H1 (cell line): ENCODE data around the gene CLEC2B. TPM values are rescaled to one million over a fixed set of nuclear protein-coding genes. Genes with fewer than 3 reads are reported as not detected.

Source experiments
- CTCF ChIA-PET: fragments of 300-600 bp; sonication (Branson Sonifier 250); formaldehyde crosslinking; loops from one replicate; lab custom pipeline; 2021; ENCODE audit not compliant: partially characterized antibody; lab: Charles Lee
- POLR2A ChIA-PET: fragments of 300-600 bp; sonication (Branson Sonifier 250); formaldehyde crosslinking; loops from one replicate; lab custom pipeline; 2021; ENCODE audit warnings: inconsistent platforms; ENCODE audit not compliant: partially characterized antibody; lab: Charles Lee
- DNase-seq, 2 experiments: peaks; one replicate each; pipeline versions ENCODE4 v3.0.0 to v3.0.0-alpha.2; 2010 to 2022; ENCODE audit warnings: low spot score in 2 of 2, low read depth in 1 of 2, mixed read lengths in 1 of 2
- FAIRE-seq: peaks from 2 replicates; lab custom pipeline; 2011; peaks lifted over from hg19 to GRCh38; lab: Jason Lieb, UNC
- H2AFZ ChIP-seq: 2 replicates; pipeline ENCODE4 v1.8.1; 2012; ENCODE audit warnings: low read length, inconsistent platforms
- H2AK5ac ChIP-seq: 2 replicates; pipeline ENCODE4 v1.6.1; 2013; ENCODE audit warnings: low read depth, low read length
- H2BK120ac ChIP-seq: replicated peaks from 2 replicates; pipeline ENCODE3; 2013; ENCODE audit warnings: low read depth, low read length, inconsistent platforms
- H2BK12ac ChIP-seq: 2 replicates; pipeline ENCODE4 v1.6.1; 2013; ENCODE audit warnings: low read depth, low read length
- H2BK15ac ChIP-seq: 2 replicates; pipeline ENCODE4 v1.6.1; 2013; ENCODE audit warnings: low read length
- H2BK20ac ChIP-seq: 2 replicates; pipeline ENCODE4 v1.6.1; 2013; ENCODE audit warnings: low read length
- H2BK5ac ChIP-seq: 2 replicates; pipeline ENCODE4 v1.6.1; 2013; ENCODE audit warnings: low read depth, low read length
- H3K14ac ChIP-seq: 2 replicates; pipeline ENCODE4 v1.6.1; 2013; ENCODE audit warnings: inconsistent platforms; ENCODE audit not compliant: insufficient read length
- H3K18ac ChIP-seq: 2 replicates; pipeline ENCODE4 v1.6.1; 2013; ENCODE audit warnings: low read length; ENCODE audit errors: extremely low read depth
- H3K23ac ChIP-seq: 2 replicates; pipeline ENCODE4 v1.6.1; 2013; ENCODE audit warnings: inconsistent platforms; ENCODE audit not compliant: insufficient read length
- H3K23me2 ChIP-seq: 2 replicates; pipeline ENCODE4 v1.6.1; 2013; ENCODE audit warnings: low read depth, low read length
- H3K27ac ChIP-seq: 2 replicates; pipeline ENCODE4 v1.6.1; 2011; ENCODE audit warnings: low read depth, low read length, inconsistent platforms
- H3K27me3 ChIP-seq, 4 experiments: replicated peaks in 1 of 4; 1 replicate in 1 of 4; 2 replicates in 3 of 4; pipeline versions ENCODE4 v1.6.1 to v1.8.1; 2011 to 2013; ENCODE audit warnings: low read length in 3 of 4, mild to moderate bottlenecking in 3 of 4, inconsistent platforms in 2 of 4, mixed read lengths in 2 of 4, moderate library complexity in 1 of 4; ENCODE audit not compliant: control insufficient read depth in 3 of 4, insufficient read depth in 3 of 4; ENCODE audit errors: extremely low read depth in 1 of 4
- H3K36me3 ChIP-seq, 4 experiments: 2 replicates each; pipeline versions ENCODE4 v1.6.1 to v1.8.1; 2011 to 2013; ENCODE audit warnings: mild to moderate bottlenecking in 4 of 4, low read length in 3 of 4, moderate library complexity in 2 of 4, control low read depth in 1 of 4, inconsistent platforms in 1 of 4; ENCODE audit not compliant: insufficient read depth in 4 of 4, control insufficient read depth in 2 of 4
- H3K4ac ChIP-seq: replicated peaks from 2 replicates; pipeline ENCODE3; 2013; ENCODE audit warnings: low read length, low read depth, mixed read lengths, inconsistent platforms; ENCODE audit not compliant: insufficient read length
- H3K4me1 ChIP-seq, 4 experiments: replicated peaks in 1 of 4; 1 replicate in 1 of 4; 2 replicates in 3 of 4; pipeline versions ENCODE4 v1.6.1 to v1.8.1; 2011 to 2013; ENCODE audit warnings: low read length in 3 of 4, inconsistent platforms in 2 of 4, mixed read lengths in 1 of 4; ENCODE audit not compliant: insufficient read depth in 4 of 4, control insufficient read depth in 3 of 4
- H3K4me2 ChIP-seq, 2 experiments: 2 replicates each; pipeline versions ENCODE4 v1.6.1 to v1.8.1; 2011 to 2013; ENCODE audit warnings: low read depth in 2 of 2, low read length in 2 of 2, control low read depth in 1 of 2, inconsistent platforms in 1 of 2, mild to moderate bottlenecking in 1 of 2; ENCODE audit not compliant: insufficient read depth in 1 of 2
- H3K4me3 ChIP-seq, 4 experiments: fragments of 200-600, 300-600 bp in 1 of 4; sonication (generic), shearing (Covaris generic), sonication (Bioruptor Twin) in 1 of 4; 2 replicates each; pipeline versions ENCODE4 v1.5.1 to v1.8.1; 2011 to 2016; ENCODE audit warnings: low read length in 4 of 4, low read depth in 3 of 4, control low read depth in 2 of 4, inconsistent platforms in 2 of 4, mild to moderate bottlenecking in 2 of 4, mixed read lengths in 1 of 4, moderate library complexity in 1 of 4; ENCODE audit not compliant: insufficient read depth in 2 of 4; ENCODE audit errors: extremely low read depth in 1 of 4
- H3K56ac ChIP-seq: replicated peaks from 2 replicates; pipeline ENCODE3; 2013; ENCODE audit warnings: low read depth, mild to moderate bottlenecking, mixed read lengths, low read length, inconsistent platforms; ENCODE audit not compliant: insufficient read length
- H3K79me1 ChIP-seq: 2 replicates; pipeline ENCODE4 v1.6.1; 2013; ENCODE audit warnings: low read depth, low read length, control low read depth
- H3K79me2 ChIP-seq, 2 experiments: 2 replicates each; pipeline versions ENCODE4 v1.6.1 to v1.8.1; 2012 to 2013; ENCODE audit warnings: low read length in 2 of 2, mild to moderate bottlenecking in 2 of 2, inconsistent platforms in 1 of 2; ENCODE audit not compliant: insufficient read depth in 2 of 2, control insufficient read depth in 1 of 2
- H3K9ac ChIP-seq, 4 experiments: replicated peaks in 1 of 4; 1 replicate in 1 of 4; 2 replicates in 3 of 4; pipeline versions ENCODE4 v1.6.1 to v1.8.1; 2011 to 2013; ENCODE audit warnings: low read depth in 3 of 4, low read length in 3 of 4, control low read depth in 2 of 4, mild to moderate bottlenecking in 2 of 4, moderate library complexity in 2 of 4, inconsistent platforms in 1 of 4; ENCODE audit errors: extremely low read depth in 1 of 4
- H3K9me3 ChIP-seq, 2 experiments: 2 replicates each; pipeline versions ENCODE4 v1.6.1 to v1.8.1; 2012 to 2013; ENCODE audit warnings: mild to moderate bottlenecking in 2 of 2, moderate library complexity in 2 of 2, control low read depth in 1 of 2, inconsistent platforms in 1 of 2, low read depth in 1 of 2, low read length in 1 of 2, mixed read lengths in 1 of 2; ENCODE audit not compliant: insufficient read depth in 2 of 2
- H4K20me1 ChIP-seq, 2 experiments: replicated peaks in 1 of 2; 2 replicates each; pipeline versions ENCODE3 to v1.8.1; 2011 to 2013; ENCODE audit warnings: inconsistent platforms in 2 of 2, low read length in 2 of 2, mild to moderate bottlenecking in 1 of 2; ENCODE audit not compliant: insufficient read depth in 2 of 2, control insufficient read depth in 1 of 2
- H4K5ac ChIP-seq: 2 replicates; pipeline ENCODE4 v1.6.1; 2013; ENCODE audit warnings: low read length, low read depth, mixed read lengths, inconsistent platforms; ENCODE audit not compliant: insufficient read length
- H4K8ac ChIP-seq: 2 replicates; pipeline ENCODE4 v1.8.0; 2013; ENCODE audit warnings: mild to moderate bottlenecking, moderate library complexity, low read length, inconsistent platforms; ENCODE audit not compliant: insufficient read depth; ENCODE audit errors: extremely low read depth
- H4K91ac ChIP-seq: replicated peaks from 2 replicates; pipeline ENCODE3; 2013; ENCODE audit warnings: low read length, mixed read lengths, inconsistent platforms; ENCODE audit not compliant: insufficient read length
- ATF2 ChIP-seq: IDR thresholded peaks from 2 replicates; pipeline ENCODE4 v1.6.1; 2012; ENCODE audit warnings: low read length, inconsistent platforms
- BRCA1 ChIP-seq: IDR thresholded peaks from 2 replicates; pipeline ENCODE4 v1.6.1; 2012; ENCODE audit warnings: low read depth, low read length, improper control_type of control experiment
- CEBPB ChIP-seq: IDR thresholded peaks from 2 replicates; pipeline ENCODE4 v1.6.1; 2012; ENCODE audit warnings: low read depth, low read length
- EZH2 ChIP-seq: fragments of 200-600 bp; sonication (generic); IDR thresholded peaks from 2 replicates; pipeline ENCODE4 v1.7.1; 2012; ENCODE audit warnings: low read depth, mild to moderate bottlenecking, moderate library complexity, low read length, inconsistent platforms; ENCODE audit not compliant: severe bottlenecking
- FOSL1 ChIP-seq: IDR thresholded peaks from 2 replicates; pipeline ENCODE4 v1.6.1; 2011; ENCODE audit warnings: mild to moderate bottlenecking, low read depth, low read length, moderate library complexity; ENCODE audit not compliant: insufficient read depth
- JUN ChIP-seq: IDR thresholded peaks from 2 replicates; pipeline ENCODE4 v1.6.1; 2011; ENCODE audit warnings: low read depth, mild to moderate bottlenecking, improper control_type of control experiment, low read length
- RBBP5 ChIP-seq: IDR thresholded peaks from 2 replicates; pipeline ENCODE4 v1.7.1; 2012; ENCODE audit warnings: low read depth, mild to moderate bottlenecking, inconsistent platforms, low read length, moderate library complexity, borderline replicate concordance
- RFX5 ChIP-seq: IDR thresholded peaks from 2 replicates; pipeline ENCODE4 v1.6.1; 2011; ENCODE audit warnings: low read depth, low read length, improper control_type of control experiment, borderline replicate concordance
- RNF2 ChIP-seq: fragments of 200-900, 300-1000 bp; sonication (generic); IDR thresholded peaks from 2 replicates; pipeline ENCODE4 v1.7.1; 2016; ENCODE audit warnings: borderline replicate concordance, low read depth, mild to moderate bottlenecking, antibody characterized with exemption, low read length; ENCODE audit not compliant: poor library complexity, severe bottlenecking; ENCODE audit errors: missing control alignments
- SAP30 ChIP-seq: fragments of 300-600 bp; sonication (generic); IDR thresholded peaks from 2 replicates; pipeline ENCODE4 v1.7.1; 2012; ENCODE audit warnings: low read length, moderate library complexity, mild to moderate bottlenecking, inconsistent platforms; ENCODE audit not compliant: insufficient read depth, insufficient replicate concordance
- SP2 ChIP-seq: IDR thresholded peaks from 2 replicates; pipeline ENCODE4 v1.6.1; 2012; ENCODE audit warnings: mild to moderate bottlenecking, low read length, inconsistent platforms
- SRF ChIP-seq: IDR thresholded peaks from 2 replicates; pipeline ENCODE4 v1.6.1; 2011; ENCODE audit warnings: mild to moderate bottlenecking, low read depth, low read length, moderate library complexity
- YY1 ChIP-seq: IDR thresholded peaks from 2 replicates; pipeline ENCODE4 v1.6.1; 2011; ENCODE audit warnings: low read depth, mild to moderate bottlenecking, low read length
- WGBS, 2 experiments: shearing (Covaris generic) in 1 of 2; methylation state at CpG; one replicate each; pipeline versions ENCODE4 v1.1.6 to v1.1.7; 2013 to 2015; ENCODE audit warnings: low lambda C conversion rate in 2 of 2, mixed read lengths in 2 of 2, inconsistent platforms in 1 of 2, low coverage in 1 of 2, missing lambda C conversion rate in 1 of 2; ENCODE audit not compliant: insufficient replicate concordance in 2 of 2, insufficient coverage in 1 of 2, insufficient read length in 1 of 2; ENCODE audit errors: extremely low coverage in 1 of 2, missing lambda C conversion rate in 1 of 2; 5-methylcytosine and 5-hydroxymethylcytosine counted together
- polyA plus RNA-seq, 7 experiments: library from polyadenylated mRNA; depleted of rRNA in 3 of 7; stranded (reverse) in 5 of 7; unstranded in 2 of 7; fragments of >200 nt in 5 of 7; fragments of 200-250 nt in 2 of 7; gene quantifications; 1 replicate in 5 of 7; 2 replicates in 1 of 7; 4 replicates in 1 of 7; pipeline versions ENCODE4 v1.2.1 to v1.2.3, GENCODE V29; 2011 to 2013; ENCODE audit warnings: missing spikeins in 2 of 7, mixed read lengths in 2 of 7
- total RNA-seq: library from RNA; stranded (reverse); fragmentation: NEBNext Ultra II Directional; extraction: Animal tissue kit (Norgen Biotek cat#: 25700); gene quantifications from 2 replicates; pipeline ENCODE4 v1.2.1, GENCODE V29; 2021

The CLEC2B gene
- total and polyA plus RNA-seq, 2 of the 8 experiments (the other 6 are each of a cell fraction or from before 2014, with no cell fraction given) = not detected

- no peaks in the 10 kb centered on the region for H3K27me3 ChIP-seq
- no peaks in the 10 kb centered on the region for H3K36me3 ChIP-seq
- no peaks in the 10 kb centered on the region for H3K9me3 ChIP-seq
- no peak overlapping the region for H2BK12ac ChIP-seq
- H4K20me1 ChIP-seq = no peaks in the 10 kb centered on the region
- ChIA-PET POLR2A (no interaction called here), CTCF (interaction anchor here (1.6 kb wide), 1 partner anchor 58 kb away, joined by 5 read pairs; no protein-coding TSS in a partner anchor)
- H3K18ac ChIP-seq = no peak overlapping the region
- H2BK20ac ChIP-seq = no peak overlapping the region
- no peak overlapping the region for H3K9ac ChIP-seq
- WGBS, 2 experiments = 77% methylated on average over 3 of the region's 3 CpGs; no CpG with 5 or more reads in 1 of the 2 experiments
- no peak overlapping the region for H4K5ac ChIP-seq
- DNase-seq (no peak), FAIRE-seq (no peak)
- no peak overlapping the region for H2AK5ac ChIP-seq
- H3K14ac ChIP-seq = no peak overlapping the region
- H3K79me2 ChIP-seq = no peaks in the 10 kb centered on the region
- no peak overlapping the region for H3K4me2 ChIP-seq
- H4K8ac ChIP-seq = no peak overlapping the region
- H3K4ac ChIP-seq = no peak overlapping the region
- peak overlapping the region; percentile 11; the same call in 1 of the 2 replicates for H2AFZ ChIP-seq
- no peak overlapping the region for H3K56ac ChIP-seq
- no peak overlapping the region for H3K27ac ChIP-seq
- no peak overlapping the region for H2BK5ac ChIP-seq
- H3K23me2 ChIP-seq = no peaks in the 10 kb centered on the region
- no peak overlapping the region for H2BK120ac ChIP-seq
- H4K91ac ChIP-seq = no peak overlapping the region
- no peaks in the 10 kb centered on the region for H3K79me1 ChIP-seq
- no peak overlapping the region for H3K4me3 ChIP-seq
- no peak overlapping the region for H3K23ac ChIP-seq
- no peak overlapping the region for H2BK15ac ChIP-seq
- no peaks in the 10 kb centered on the region for H3K4me1 ChIP-seq
- TF ChIP-seq SP2 (no peak), YY1 (no peak), RFX5 (no peak), ATF2 (no peak), EZH2 (no peak), SRF (no peak), RBBP5 (no peak), FOSL1 (no peak), RNF2 (no peak), BRCA1 (no peak), SAP30 (no peak), CEBPB (no peak), JUN (no peak)
Measured at GRCh38 chr12:9856894-9857293, 12.3 kb downstream of the CLEC2B start.
